ENCODE data around the gene TOMM70.

Gene TOMM70

GRCh38 chr3:100389025-100389424, 11.9 kb downstream of the TOMM70 start:
- DNase-seq (ENCODE audit: insufficient read length, low spot score) = no peak
- FAIRE-seq = no peak
- no peak for TF ChIP-seq CTCF (IDR thresholded peaks at IDR 0.05; ENCODE audit: insufficient read depth, missing control alignments)

GRCh38 chr3:100386437-100387074, 14.3 kb downstream of the TOMM70 start:
- DNase-seq (ENCODE audit: insufficient read length, low spot score) (no peak), FAIRE-seq (no peak)
- TF ChIP-seq CTCF (IDR thresholded peaks at IDR 0.05; ENCODE audit: insufficient read depth, missing control alignments) = no peak

DNA sequence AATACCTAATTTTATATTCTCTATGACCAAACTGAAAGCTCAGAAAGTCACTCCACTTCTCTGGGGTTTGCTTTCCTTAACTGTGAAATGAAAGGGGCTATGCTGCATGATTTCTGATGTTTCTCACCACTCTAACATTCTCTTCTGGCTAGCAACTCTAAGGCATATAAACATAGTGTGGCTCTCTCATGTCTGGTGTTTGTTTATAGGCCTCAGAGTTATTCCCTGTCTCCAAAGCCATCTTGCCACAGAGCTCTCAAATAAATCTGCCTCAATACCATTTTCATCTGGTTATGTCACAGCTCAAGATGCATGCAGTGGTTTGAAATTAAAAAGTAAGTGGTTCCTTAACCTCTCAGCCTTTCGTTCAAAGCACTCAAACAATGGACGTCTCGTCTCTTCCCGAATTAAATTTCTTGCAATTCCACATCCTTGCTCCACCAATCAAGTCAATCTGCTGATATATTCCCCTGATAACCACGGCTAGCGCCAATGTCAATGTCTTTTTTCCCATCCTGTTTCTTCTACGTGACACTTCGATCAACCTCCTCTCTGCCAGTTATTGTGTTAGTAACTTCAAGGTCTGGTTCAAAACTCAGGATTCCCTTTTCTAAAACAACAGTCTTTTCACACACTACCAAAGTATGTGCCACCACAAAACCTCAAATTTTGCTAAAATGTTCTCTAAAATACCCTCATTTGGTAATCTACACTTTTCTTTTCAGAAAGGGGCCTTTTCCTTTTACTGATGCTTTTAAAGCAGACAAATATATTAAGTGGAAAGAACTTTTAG, 16.0 kb downstream of the TOMM70 start:
- DNase-seq (ENCODE audit: insufficient read length, low spot score) (no peak), FAIRE-seq (no peak)
- TF ChIP-seq CTCF (IDR thresholded peaks at IDR 0.05; ENCODE audit: insufficient read depth, missing control alignments) = no peak

- DNase-seq (ENCODE audit: insufficient read length, low spot score) (no peak), FAIRE-seq (no peak)
- no peak for TF ChIP-seq CTCF (IDR thresholded peaks at IDR 0.05; ENCODE audit: insufficient read depth, missing control alignments)
Observed at GRCh38 chr3:100376301-100376700, 24.6 kb downstream of the TOMM70 start.

GRCh38 chr3:100374521-100374920, 26.4 kb downstream of the TOMM70 start:
- no peak for TF ChIP-seq CTCF (IDR thresholded peaks at IDR 0.05; ENCODE audit: insufficient read depth, missing control alignments)
- FAIRE-seq = no peak
- DNase-seq (ENCODE audit: insufficient read length, low spot score) = no peak

- TF ChIP-seq CTCF (IDR thresholded peaks at IDR 0.05; ENCODE audit: insufficient read depth, missing control alignments) = no peak
- FAIRE-seq = no peak
- no peak for DNase-seq (ENCODE audit: insufficient read length, low spot score)
Observed at GRCh38 chr3:100370756-100371155, 30.1 kb downstream of the TOMM70 start.

- TF ChIP-seq CTCF (IDR thresholded peaks at IDR 0.05; ENCODE audit: insufficient read depth, missing control alignments) = no peak
- no peak for DNase-seq (ENCODE audit: insufficient read length, low spot score)
- no peak for FAIRE-seq
Observed at GRCh38 chr3:100368441-100368840, 32.4 kb downstream of the TOMM70 start.
